Measurements from ENCODE around the gene PRKRA. TPM values are rescaled to one million over a fixed set of nuclear protein-coding genes. Genes with fewer than 3 reads are reported as not detected.

Gene PRKRA
- total and polyA plus RNA-seq, 2 of the 13 experiments (the other 11 are each of a cell fraction or from before 2014, with no cell fraction given), result 53.1 to 74.7 TPM

GRCh38 chr2:178478439-178479274 lies 27.7 kb upstream of the PRKRA start, which contains the start of gene FKBP7 (continued):
- TF ChIP-seq ZNF407 (CRISPR knock-in tag; IDR thresholded peaks at IDR 0.05; ENCODE audit: not compliant biosample characterization) (peak; percentile 69), STAG1 (CRISPR knock-in tag; IDR thresholded peaks at IDR 0.05) (peak; percentile 65), FOXK2 (IDR thresholded peaks at IDR 0.05) (no peak), HOXA7 (CRISPR knock-in tag; IDR thresholded peaks at IDR 0.05) (no peak), NPAS2 (CRISPR knock-in tag; IDR thresholded peaks at IDR 0.05; ENCODE audit: borderline replicate concordance) (no peak), ZUFSP (CRISPR knock-in tag; IDR thresholded peaks at IDR 0.05; ENCODE audit: borderline replicate concordance) (no peak), ZNF720 (CRISPR knock-in tag; IDR thresholded peaks at IDR 0.05) (0 out of 2 replicates have a peak, but pooled peaks have one; percentile 51), ZNF841 (CRISPR knock-in tag; IDR thresholded peaks at IDR 0.05; ENCODE audit: borderline replicate concordance) (no peak), ZIK1 (CRISPR knock-in tag; IDR thresholded peaks at IDR 0.05; ENCODE audit: borderline replicate concordance, low read depth) (0 out of 2 replicates have a peak, but pooled peaks have one; percentile 78), AKAP8 (CRISPR knock-in tag; IDR thresholded peaks at IDR 0.05) (0 out of 2 replicates have a peak, but pooled peaks have one; percentile 44), GPBP1L1 (CRISPR knock-in tag; IDR thresholded peaks at IDR 0.05) (no peak), CC2D1A (CRISPR knock-in tag; IDR thresholded peaks at IDR 0.05) (no peak), ZBTB34 (CRISPR knock-in tag; IDR thresholded peaks at IDR 0.05) (0 out of 2 replicates have a peak, but pooled peaks have one; percentile 31), ZNF672 (CRISPR knock-in tag; IDR thresholded peaks at IDR 0.05) (no peak), KLF13 (CRISPR knock-in tag; IDR thresholded peaks at IDR 0.05) (no peak), XRCC5 (optimal IDR thresholded peaks at IDR 0.05; ENCODE audit: low read length) (no peak)
